ENCODE data around the gene ZNF613.
A peak's percentile ranks its signal among the peaks of the same experiment; 100 is the strongest.
"Not testable (repeated sequence)": the region's sequence is repeated elsewhere in the genome, so short reads cannot be mapped to it uniquely, and the experiment has no call there.

The ZNF613 gene

DNA sequence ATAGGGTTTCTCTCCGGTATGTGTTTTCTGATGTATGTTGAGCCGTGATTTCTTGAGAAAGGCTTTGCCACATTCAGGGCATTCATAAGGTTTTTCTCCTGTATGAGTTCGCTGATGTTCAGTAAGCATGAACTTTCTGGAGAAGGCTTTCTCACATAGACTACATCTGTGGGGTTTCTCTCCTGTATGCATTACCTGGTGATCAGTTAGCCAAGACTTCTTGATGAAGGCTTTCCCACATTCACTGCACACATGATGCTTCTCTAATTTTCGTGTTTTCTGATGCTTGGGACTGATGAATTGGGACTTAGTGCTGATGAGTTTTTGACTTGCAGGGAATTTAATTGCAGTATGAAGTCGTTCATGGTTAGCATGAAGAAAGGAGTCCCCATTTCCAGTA lies 38.3 kb downstream of the ZNF613 start:
- Histone ChIP-seq H3K27me3 (replicated peaks in 2 of 5; ENCODE audit: control insufficient read depth in 4 of 5, insufficient read depth in 5 of 5, low read length in 4 of 5) (no peaks in the 10 kb centered on the region), H3K4me1 (ENCODE audit: control extremely low read depth in 1 of 4, control insufficient read depth in 4 of 4, insufficient read depth in 4 of 4, low read length in 3 of 4) (no peaks in the 10 kb centered on the region), H3K27ac (ENCODE audit: insufficient read depth in 1 of 2, low read depth in 1 of 2, low read length in 2 of 2, poor library complexity in 1 of 2, severe bottlenecking in 2 of 2) (no peak overlapping the region), H3K4me3 (ENCODE audit: control insufficient read depth in 1 of 7, extremely low read depth in 1 of 7, insufficient read depth in 4 of 7, low read depth in 2 of 7, low read length in 6 of 7) (no peak overlapping the region), H3K36me3 (ENCODE audit: control insufficient read depth in 4 of 4, insufficient read depth in 4 of 4, low read length in 3 of 4) (peaks cover 50 to 83% (median 58%) of the 10 kb centered on the region in 4 experiments), H3K9me3 (ENCODE audit: control extremely low read depth in 1 of 5, control insufficient read depth in 4 of 5, insufficient read depth in 2 of 5, low read depth in 1 of 5, low read length in 4 of 5) (peaks cover 20 to 84% (median 66%) of the 10 kb centered on the region in 5 experiments)
- no peak for DNase-seq
- WGBS (ENCODE audit: insufficient coverage): 90% methylated on average over 2 of the region's 5 CpGs
- ChIA-PET POLR2A (no interaction called here), CTCF (no interaction called here)

DNA sequence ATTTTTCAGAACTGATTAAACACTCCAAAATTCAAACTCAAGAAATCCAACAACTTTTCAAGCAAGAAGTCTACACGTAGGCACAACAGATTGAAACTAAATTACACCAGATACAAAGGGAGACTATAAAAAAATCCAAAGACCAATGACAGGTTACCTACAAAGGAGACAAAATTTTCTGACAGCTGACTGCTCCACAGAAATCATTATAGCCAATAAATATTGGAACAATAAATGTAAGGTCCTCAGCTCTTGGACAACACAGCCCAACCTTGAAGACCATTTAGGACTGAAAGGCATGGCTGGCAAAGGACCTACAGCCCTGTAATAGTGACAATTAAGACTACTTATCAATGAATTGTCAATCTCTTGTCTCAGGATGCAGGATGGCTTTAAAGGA lies 43.4 kb downstream of the ZNF613 start:
- Histone ChIP-seq H3K36me3 (ENCODE audit: control insufficient read depth in 4 of 4, insufficient read depth in 4 of 4, low read length in 3 of 4) (peaks cover 60 to 93% (median 70%) of the 10 kb centered on the region in 4 experiments), H3K4me1 (ENCODE audit: control extremely low read depth in 1 of 4, control insufficient read depth in 4 of 4, insufficient read depth in 4 of 4, low read length in 3 of 4) (no peaks in the 10 kb centered on the region), H3K4me3 (ENCODE audit: control insufficient read depth in 1 of 7, extremely low read depth in 1 of 7, insufficient read depth in 4 of 7, low read depth in 2 of 7, low read length in 6 of 7) (no peak overlapping the region), H3K27ac (ENCODE audit: insufficient read depth in 1 of 2, low read depth in 1 of 2, low read length in 2 of 2, poor library complexity in 1 of 2, severe bottlenecking in 2 of 2) (no peak overlapping the region), H3K9me3 (ENCODE audit: control extremely low read depth in 1 of 5, control insufficient read depth in 4 of 5, insufficient read depth in 2 of 5, low read depth in 1 of 5, low read length in 4 of 5) (peaks cover 28 to 90% (median 82%) of the 10 kb centered on the region in 5 experiments), H3K27me3 (replicated peaks in 2 of 5; ENCODE audit: control insufficient read depth in 4 of 5, insufficient read depth in 5 of 5, low read length in 4 of 5) (no peaks in the 10 kb centered on the region)
- no peak for DNase-seq
- POLR2A ChIA-PET: no interaction called here
- 100% methylated on average over 1 of the region's 1 CpG for WGBS (ENCODE audit: insufficient coverage)
- CTCF ChIA-PET: interaction anchor here (0.9 to 1.4 kb wide), 2 partner anchors 8 to 10 kb away, joined by 3 read pairs; no protein-coding TSS in a partner anchor

- no peak overlapping the region for H3K27ac ChIP-seq (ENCODE audit: insufficient read depth in 1 of 2, low read depth in 1 of 2, low read length in 2 of 2, poor library complexity in 1 of 2, severe bottlenecking in 2 of 2)
- H3K27me3 ChIP-seq (replicated peaks in 2 of 5; ENCODE audit: control insufficient read depth in 4 of 5, insufficient read depth in 5 of 5, low read length in 4 of 5): no peaks in the 10 kb centered on the region
- peak overlapping the region in 1 of 7 experiments; percentile 22 for H3K4me3 ChIP-seq (ENCODE audit: control insufficient read depth in 1 of 7, extremely low read depth in 1 of 7, insufficient read depth in 4 of 7, low read depth in 2 of 7, low read length in 6 of 7)
- CTCF ChIA-PET: interaction anchor here (0.9 kb wide), 1 partner anchor 9 kb away, joined by 3 read pairs; no protein-coding TSS in a partner anchor
- H3K4me1 ChIP-seq (ENCODE audit: control extremely low read depth in 1 of 4, control insufficient read depth in 4 of 4, insufficient read depth in 4 of 4, low read length in 3 of 4): no peaks in the 10 kb centered on the region
- peak; percentile 34 to 66 (median 65) for DNase-seq
- 100% methylated on average over 3 of the region's 4 CpGs for WGBS (ENCODE audit: insufficient coverage)
- H3K36me3 ChIP-seq (ENCODE audit: control insufficient read depth in 4 of 4, insufficient read depth in 4 of 4, low read length in 3 of 4): peaks cover 52 to 88% (median 66%) of the 10 kb centered on the region in 4 experiments
- peaks cover 26 to 96% (median 86%) of the 10 kb centered on the region in 5 experiments for H3K9me3 ChIP-seq (ENCODE audit: control extremely low read depth in 1 of 5, control insufficient read depth in 4 of 5, insufficient read depth in 2 of 5, low read depth in 1 of 5, low read length in 4 of 5)
- POLR2A ChIA-PET: no interaction called here
Measured at GRCh38 chr19:51971624-51972023, 44.4 kb downstream of the ZNF613 start.

DNA sequence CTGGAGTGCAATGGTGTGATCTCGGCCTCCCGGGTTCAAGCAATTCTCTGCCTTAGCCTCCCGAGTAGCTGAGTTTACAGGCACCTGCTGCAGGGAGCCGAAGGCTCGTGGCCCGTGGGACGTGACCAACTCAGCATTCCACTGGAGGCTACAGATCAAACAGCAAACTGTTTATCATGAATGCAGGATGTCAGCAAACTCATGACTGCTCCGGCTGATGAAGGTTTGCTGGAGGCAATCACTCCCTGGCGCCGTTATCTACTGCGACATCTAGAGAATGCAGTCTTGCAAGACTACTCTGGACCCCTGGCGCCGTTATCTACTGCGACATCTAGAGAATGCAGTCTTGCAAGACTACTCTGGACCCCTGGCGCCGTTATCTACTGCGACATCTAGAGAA lies 48.5 kb downstream of the ZNF613 start:
- peaks cover 22 to 97% (median 80%) of the 10 kb centered on the region in 5 experiments for H3K9me3 ChIP-seq (ENCODE audit: control extremely low read depth in 1 of 5, control insufficient read depth in 4 of 5, insufficient read depth in 2 of 5, low read depth in 1 of 5, low read length in 4 of 5)
- H3K36me3 ChIP-seq (ENCODE audit: control insufficient read depth in 4 of 4, insufficient read depth in 4 of 4, low read length in 3 of 4): peaks cover 35 to 80% (median 51%) of the 10 kb centered on the region in 4 experiments

DNA sequence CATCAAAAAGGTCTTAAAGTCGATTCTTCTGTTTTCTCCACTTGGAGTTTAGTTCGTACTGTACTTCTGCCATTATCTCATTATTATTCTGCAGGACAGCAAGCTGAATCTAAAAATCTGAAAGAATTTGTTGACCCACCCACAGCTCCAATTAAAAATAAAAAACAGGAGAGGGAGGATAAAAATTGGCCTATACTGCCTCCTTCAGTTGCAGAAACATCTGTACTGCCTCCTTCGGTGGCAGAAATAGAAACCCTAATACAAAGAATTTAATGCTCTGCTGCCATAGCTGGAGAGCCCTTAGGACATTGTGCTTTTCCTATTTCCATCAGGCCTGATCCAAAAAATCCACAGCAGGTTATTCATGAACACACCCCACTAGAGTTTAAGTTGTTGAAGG lies 49.6 kb downstream of the ZNF613 start:
- ChIA-PET POLR2A (no interaction called here), CTCF (no interaction called here)
- Histone ChIP-seq H3K27ac (ENCODE audit: insufficient read depth in 1 of 2, low read depth in 1 of 2, low read length in 2 of 2, poor library complexity in 1 of 2, severe bottlenecking in 2 of 2) (no peak overlapping the region), H3K36me3 (ENCODE audit: control insufficient read depth in 4 of 4, insufficient read depth in 4 of 4, low read length in 3 of 4) (peaks cover 31 to 78% (median 47%) of the 10 kb centered on the region in 4 experiments), H3K27me3 (replicated peaks in 2 of 5; ENCODE audit: control insufficient read depth in 4 of 5, insufficient read depth in 5 of 5, low read length in 4 of 5) (no peaks in the 10 kb centered on the region), H3K4me3 (ENCODE audit: control insufficient read depth in 1 of 7, extremely low read depth in 1 of 7, insufficient read depth in 4 of 7, low read depth in 2 of 7, low read length in 6 of 7) (no peak overlapping the region), H3K9me3 (ENCODE audit: control extremely low read depth in 1 of 5, control insufficient read depth in 4 of 5, insufficient read depth in 2 of 5, low read depth in 1 of 5, low read length in 4 of 5) (peaks cover 18 to 96% (median 76%) of the 10 kb centered on the region in 5 experiments), H3K4me1 (ENCODE audit: control extremely low read depth in 1 of 4, control insufficient read depth in 4 of 4, insufficient read depth in 4 of 4, low read length in 3 of 4) (no peaks in the 10 kb centered on the region)
- WGBS (ENCODE audit: insufficient coverage): 86% methylated on average over 1 of the region's 3 CpGs
- no peak for DNase-seq

More for the DNA sequence above, 48.5 kb downstream of the ZNF613 start:
- DNase-seq; H3K4me1 ChIP-seq (ENCODE audit: control extremely low read depth in 1 of 4, control insufficient read depth in 4 of 4, insufficient read depth in 4 of 4, low read length in 3 of 4); CTCF ChIA-PET; H3K27me3 ChIP-seq (replicated peaks in 2 of 5; ENCODE audit: control insufficient read depth in 4 of 5, insufficient read depth in 5 of 5, low read length in 4 of 5); H3K27ac ChIP-seq (ENCODE audit: insufficient read depth in 1 of 2, low read depth in 1 of 2, low read length in 2 of 2, poor library complexity in 1 of 2, severe bottlenecking in 2 of 2); POLR2A ChIA-PET; H3K4me3 ChIP-seq (ENCODE audit: control insufficient read depth in 1 of 7, extremely low read depth in 1 of 7, insufficient read depth in 4 of 7, low read depth in 2 of 7, low read length in 6 of 7): not testable (repeated sequence)
- 98% methylated on average over 15 of the region's 17 CpGs for WGBS (ENCODE audit: insufficient coverage)

GRCh38 chr19:51977346-51977745 lies 50.1 kb downstream of the ZNF613 start:
- H3K9me3 ChIP-seq (ENCODE audit: control extremely low read depth in 1 of 5, control insufficient read depth in 4 of 5, insufficient read depth in 2 of 5, low read depth in 1 of 5, low read length in 4 of 5): peaks cover 18 to 95% (median 74%) of the 10 kb centered on the region in 5 experiments
- 97% methylated on average over 7 of the region's 7 CpGs for WGBS (ENCODE audit: insufficient coverage)
- ChIA-PET CTCF (no interaction called here), POLR2A (no interaction called here)
- peaks cover 29 to 76% (median 44%) of the 10 kb centered on the region in 4 experiments for H3K36me3 ChIP-seq (ENCODE audit: control insufficient read depth in 4 of 4, insufficient read depth in 4 of 4, low read length in 3 of 4)
- DNase-seq: no peak
- no peak overlapping the region for H3K4me3 ChIP-seq (ENCODE audit: control insufficient read depth in 1 of 7, extremely low read depth in 1 of 7, insufficient read depth in 4 of 7, low read depth in 2 of 7, low read length in 6 of 7)
- H3K4me1 ChIP-seq (ENCODE audit: control extremely low read depth in 1 of 4, control insufficient read depth in 4 of 4, insufficient read depth in 4 of 4, low read length in 3 of 4): no peaks in the 10 kb centered on the region
- H3K27ac ChIP-seq (ENCODE audit: insufficient read depth in 1 of 2, low read depth in 1 of 2, low read length in 2 of 2, poor library complexity in 1 of 2, severe bottlenecking in 2 of 2): no peak overlapping the region
- no peaks in the 10 kb centered on the region for H3K27me3 ChIP-seq (replicated peaks in 2 of 5; ENCODE audit: control insufficient read depth in 4 of 5, insufficient read depth in 5 of 5, low read length in 4 of 5)

DNA sequence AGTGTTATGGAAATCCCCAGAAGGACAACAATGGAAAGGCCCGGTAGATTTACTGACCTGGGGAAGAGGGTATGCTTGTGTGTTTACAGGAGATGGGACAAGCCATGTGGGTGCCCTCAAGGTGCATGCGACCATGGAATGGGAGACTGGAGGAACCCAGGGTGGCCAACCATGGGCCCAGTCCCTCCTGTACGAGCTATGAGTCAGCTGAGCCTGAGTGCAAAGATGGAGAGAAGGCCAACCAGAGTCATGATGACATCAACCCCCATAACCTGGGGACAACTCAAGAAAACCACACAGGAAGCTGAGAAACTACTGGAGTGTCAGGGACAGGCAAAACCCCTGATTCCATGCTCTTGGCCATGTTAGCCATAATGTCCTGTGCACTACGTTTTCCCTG lies 51.6 kb downstream of the ZNF613 start:
- Histone ChIP-seq H3K27ac (ENCODE audit: insufficient read depth in 1 of 2, low read depth in 1 of 2, low read length in 2 of 2, poor library complexity in 1 of 2, severe bottlenecking in 2 of 2) (no peak overlapping the region), H3K9me3 (ENCODE audit: control extremely low read depth in 1 of 5, control insufficient read depth in 4 of 5, insufficient read depth in 2 of 5, low read depth in 1 of 5, low read length in 4 of 5) (peaks cover 8 to 96% (median 67%) of the 10 kb centered on the region in 5 experiments), H3K4me3 (ENCODE audit: control insufficient read depth in 1 of 7, extremely low read depth in 1 of 7, insufficient read depth in 4 of 7, low read depth in 2 of 7, low read length in 6 of 7) (no peak overlapping the region), H3K36me3 (ENCODE audit: control insufficient read depth in 4 of 4, insufficient read depth in 4 of 4, low read length in 3 of 4) (peaks cover 21 to 70% (median 35%) of the 10 kb centered on the region in 4 experiments), H3K27me3 (replicated peaks in 2 of 5; ENCODE audit: control insufficient read depth in 4 of 5, insufficient read depth in 5 of 5, low read length in 4 of 5) (no peaks in the 10 kb centered on the region), H3K4me1 (ENCODE audit: control extremely low read depth in 1 of 4, control insufficient read depth in 4 of 4, insufficient read depth in 4 of 4, low read length in 3 of 4) (no peaks in the 10 kb centered on the region)
- CTCF ChIA-PET: interaction anchor here (1.2 kb wide), 1 partner anchor 9 kb away, joined by 3 read pairs; no protein-coding TSS in a partner anchor
- POLR2A ChIA-PET: no interaction called here
- WGBS (ENCODE audit: insufficient coverage): 86% methylated on average over 4 of the region's 4 CpGs
- no peak for DNase-seq
